RWPE1 (cell line): ENCODE measurements around the gene SNCB.
A peak's percentile ranks its signal among the peaks of the same experiment; 100 is the strongest.

ENCODE experiments used
- CTCF ChIA-PET: fragments of 350-600 bp; sonication (Branson Sonifier 250); formaldehyde crosslinking; extraction: SDS; loops from one replicate; lab custom pipeline; 2021; lab: Yijun Ruan, JAX
- POLR2A ChIA-PET: fragments of 400-600 bp; formaldehyde crosslinking; extraction: SDS; loops from one replicate; lab custom pipeline; 2020; ENCODE audit warnings: antibody characterized with exemption; ENCODE audit not compliant: low non-redundant PET; lab: Yijun Ruan, JAX
- DNase-seq: peaks from one replicate; pipeline ENCODE4 v3.0.0; 2012; ENCODE audit warnings: low spot score
- H3K27ac ChIP-seq: fragments of 450-650 bp; 2 replicates; pipeline ENCODE4 v1.5.1; 2017
- TF ChIP-seq, protein P1 (sequence below): fragments of 450-650 bp; conservative IDR thresholded peaks from 2 replicates; pipeline ENCODE4 v1.5.1; 2017; ENCODE audit warnings: low read depth, mild to moderate bottlenecking

SNCB gene

DNA sequence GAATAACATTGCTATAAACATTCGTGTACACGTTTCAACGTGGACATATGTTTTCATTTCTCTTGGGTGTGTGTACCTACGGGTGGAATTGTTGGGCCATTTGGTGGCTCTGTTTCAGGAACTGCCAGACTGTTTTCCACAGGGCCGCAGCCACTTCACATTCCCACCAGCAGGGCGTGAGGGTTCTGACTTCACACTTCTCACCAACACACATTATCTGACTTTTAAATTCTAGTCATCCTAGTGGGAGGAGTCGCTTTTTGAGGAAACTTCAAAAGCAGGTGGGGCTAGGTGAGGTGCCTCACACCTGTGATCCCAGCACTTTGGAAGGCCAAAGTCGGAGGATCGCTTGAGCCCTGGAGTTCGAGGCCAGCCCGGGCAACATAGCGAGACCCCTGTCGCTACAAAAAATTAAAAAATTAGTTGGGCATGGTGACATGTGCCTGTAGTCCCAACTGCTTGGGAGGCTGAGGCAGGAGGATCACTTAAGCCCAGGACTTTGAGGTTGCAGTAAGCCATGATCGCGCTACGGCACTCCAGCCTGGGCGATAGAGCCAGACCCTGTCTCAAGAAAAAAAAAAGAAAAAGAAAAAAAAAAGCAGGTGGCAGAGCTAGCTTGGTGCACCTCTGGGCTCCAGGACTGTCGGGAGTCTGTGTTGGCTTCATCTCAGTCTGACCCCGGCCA, 45.5 kb upstream of the SNCB start:
- ChIA-PET CTCF (interaction anchor here (0.6 to 0.7 kb wide), 3 partner anchors 9 to 872 kb away, joined by 3 to 4 read pairs (median 3); no protein-coding TSS in a partner anchor), POLR2A (no interaction called here)

DNA sequence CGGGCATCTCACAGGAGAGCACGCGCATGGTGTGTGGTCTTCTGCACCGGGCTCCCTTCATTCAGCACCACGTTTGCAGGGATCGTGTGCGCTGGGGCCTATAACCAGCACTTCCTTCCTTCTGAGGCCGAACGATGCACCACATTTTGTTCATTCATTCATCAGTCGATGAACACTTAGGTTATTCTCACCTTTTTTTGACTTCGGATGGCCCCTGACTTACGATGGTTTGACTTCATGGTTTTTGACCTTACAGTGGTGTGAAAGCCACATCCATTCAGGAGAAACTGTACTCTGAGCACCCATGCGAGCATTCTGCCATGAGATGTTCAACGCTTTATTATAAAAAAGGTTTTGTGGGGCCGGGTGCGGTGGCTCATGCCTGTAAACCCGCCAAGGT, 44.5 kb upstream of the SNCB start:
- ChIA-PET CTCF (interaction anchor here (0.6 to 1.4 kb wide), 3 partner anchors 7 to 15 kb away, joined by 4 to 6 read pairs (median 4); no protein-coding TSS in a partner anchor), POLR2A (no interaction called here)
- TF ChIP-seq, protein P1, sequence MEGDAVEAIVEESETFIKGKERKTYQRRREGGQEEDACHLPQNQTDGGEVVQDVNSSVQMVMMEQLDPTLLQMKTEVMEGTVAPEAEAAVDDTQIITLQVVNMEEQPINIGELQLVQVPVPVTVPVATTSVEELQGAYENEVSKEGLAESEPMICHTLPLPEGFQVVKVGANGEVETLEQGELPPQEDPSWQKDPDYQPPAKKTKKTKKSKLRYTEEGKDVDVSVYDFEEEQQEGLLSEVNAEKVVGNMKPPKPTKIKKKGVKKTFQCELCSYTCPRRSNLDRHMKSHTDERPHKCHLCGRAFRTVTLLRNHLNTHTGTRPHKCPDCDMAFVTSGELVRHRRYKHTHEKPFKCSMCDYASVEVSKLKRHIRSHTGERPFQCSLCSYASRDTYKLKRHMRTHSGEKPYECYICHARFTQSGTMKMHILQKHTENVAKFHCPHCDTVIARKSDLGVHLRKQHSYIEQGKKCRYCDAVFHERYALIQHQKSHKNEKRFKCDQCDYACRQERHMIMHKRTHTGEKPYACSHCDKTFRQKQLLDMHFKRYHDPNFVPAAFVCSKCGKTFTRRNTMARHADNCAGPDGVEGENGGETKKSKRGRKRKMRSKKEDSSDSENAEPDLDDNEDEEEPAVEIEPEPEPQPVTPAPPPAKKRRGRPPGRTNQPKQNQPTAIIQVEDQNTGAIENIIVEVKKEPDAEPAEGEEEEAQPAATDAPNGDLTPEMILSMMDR, result no peak
- no peak overlapping the region for H3K27ac ChIP-seq
- DNase-seq, result no peak

More for the DNA sequence above, 45.5 kb upstream of the SNCB start:
- no peak overlapping the region for H3K27ac ChIP-seq
- TF ChIP-seq, protein P1, result no peak
- DNase-seq, result peak; percentile 62

DNA sequence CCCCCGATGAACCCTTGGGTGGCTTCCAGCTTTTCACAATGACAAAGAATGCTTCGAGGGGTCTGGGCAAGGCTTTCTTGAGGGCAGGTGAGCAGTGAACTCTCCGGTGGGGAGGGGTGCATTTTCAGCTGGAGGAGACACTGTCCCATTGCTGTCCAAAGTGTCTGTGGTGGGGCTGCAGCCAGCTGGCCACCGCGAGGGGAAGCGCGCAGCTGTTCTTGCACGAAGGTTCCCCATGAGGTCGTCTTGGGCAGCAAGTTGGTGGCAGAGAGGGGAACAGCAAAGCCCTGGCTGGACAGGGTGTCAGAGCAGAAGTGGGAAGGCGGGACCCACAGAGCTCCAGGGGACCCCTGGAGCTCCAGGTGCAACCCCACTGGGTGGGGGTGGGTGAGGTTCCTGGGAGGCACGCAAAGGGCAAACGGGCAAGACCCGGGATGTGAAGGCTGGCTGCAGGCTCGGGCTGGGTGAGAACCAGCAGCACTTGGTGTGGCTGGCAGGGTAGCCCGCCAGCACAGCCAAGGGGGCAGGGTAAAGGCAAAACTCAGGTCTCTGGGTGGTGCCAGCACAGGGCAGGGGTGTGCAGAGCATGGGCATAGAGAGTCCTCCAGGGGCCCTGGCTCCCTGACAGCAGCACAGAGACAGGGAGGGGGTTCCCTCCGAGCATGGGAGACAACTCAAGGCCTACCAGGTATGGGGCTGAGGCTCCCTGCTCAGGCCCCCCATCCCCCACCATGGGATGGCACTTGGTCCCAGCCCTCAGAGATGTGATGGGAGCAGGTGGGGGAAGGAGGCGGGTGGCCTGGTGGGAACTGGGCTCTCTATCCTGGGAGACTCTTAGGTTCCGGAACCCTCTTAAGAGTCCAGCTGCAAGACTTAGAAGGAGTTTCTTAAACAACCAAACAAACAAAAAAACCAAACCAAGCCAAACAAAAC, 43.6 kb upstream of the SNCB start:
- POLR2A ChIA-PET, result interaction anchor here (0.6 to 0.7 kb wide), 2 partner anchors 12 to 159 kb away, joined by 3 read pairs; no protein-coding TSS in a partner anchor
- TF ChIP-seq, protein P1, result no peak
- CTCF ChIA-PET, result interaction anchor here (0.6 to 1.7 kb wide), 3 partner anchors 13 to 104 kb away, joined by 6 read pairs; no protein-coding TSS in a partner anchor
- H3K27ac ChIP-seq, result no peak overlapping the region
- no peak for DNase-seq

DNA sequence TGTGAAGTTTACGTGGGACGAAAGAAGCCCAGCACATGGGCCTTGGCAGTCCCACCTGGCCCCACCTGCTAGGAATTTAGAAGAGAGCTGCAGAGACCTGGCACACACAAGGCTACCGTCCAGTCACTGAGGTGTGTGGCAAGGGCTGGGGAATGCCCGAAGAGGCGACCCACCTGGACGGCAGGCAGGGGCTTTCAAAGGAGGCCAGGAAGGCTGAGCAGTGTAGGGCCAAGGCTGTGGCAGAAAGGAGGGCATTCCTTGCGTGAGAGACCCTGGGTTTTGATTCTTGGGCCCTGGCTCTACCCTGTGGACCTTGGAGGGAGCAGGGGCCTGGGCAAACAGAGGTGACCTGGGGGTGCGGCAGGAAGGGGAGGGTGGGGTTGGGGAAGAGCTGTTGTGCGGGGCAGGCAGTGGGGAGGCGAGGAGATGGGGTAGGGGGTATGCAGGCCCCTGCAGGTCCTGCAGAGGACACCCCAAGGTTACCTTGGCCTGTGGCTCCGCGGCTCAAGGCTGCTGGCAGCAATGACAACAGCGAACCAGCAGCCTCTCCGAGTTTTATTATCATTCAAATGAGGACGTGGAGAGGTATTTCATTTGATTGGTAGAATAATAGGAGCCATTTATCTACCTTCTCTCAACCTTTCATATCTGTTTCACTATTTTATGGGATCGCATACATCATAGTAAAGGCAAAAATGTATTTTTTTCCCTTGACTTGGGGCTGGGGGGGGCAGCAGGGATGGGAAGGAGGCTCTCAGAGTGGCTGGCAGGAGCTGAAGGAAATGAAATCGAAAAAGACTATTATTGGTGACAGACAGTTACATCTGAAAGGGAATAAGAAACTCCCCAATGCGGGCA, 41.8 kb upstream of the SNCB start:
- no peak overlapping the region for H3K27ac ChIP-seq
- CTCF ChIA-PET, result interaction anchor here (1.7 kb wide), 1 partner anchor 14 kb away, joined by 6 read pairs; no protein-coding TSS in a partner anchor
- no peak for DNase-seq
- TF ChIP-seq, protein P1, result no peak
- POLR2A ChIA-PET, result no interaction called here

DNA sequence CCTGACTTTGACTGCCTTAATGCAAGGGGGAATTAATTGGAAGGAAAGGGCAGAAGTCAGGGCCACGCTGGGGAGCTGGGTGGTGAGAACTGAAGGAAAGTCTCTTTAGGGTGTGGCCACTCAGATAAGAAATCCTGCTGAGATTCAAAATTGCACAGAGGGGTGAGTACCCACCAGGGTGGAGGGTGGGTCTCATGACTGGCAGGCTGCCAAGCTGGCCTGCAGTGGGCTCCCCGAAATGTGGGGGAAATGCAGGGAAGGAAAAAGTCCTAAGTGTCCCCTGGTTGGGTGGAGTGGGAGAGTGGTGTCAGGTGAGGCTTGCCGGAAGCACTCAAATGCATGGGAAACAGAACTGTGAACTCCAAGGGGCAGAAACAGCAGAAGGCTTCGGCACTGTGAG, 41.1 kb upstream of the SNCB start:
- TF ChIP-seq, protein P1, result no peak
- DNase-seq, result no peak
- ChIA-PET POLR2A (no interaction called here), CTCF (no interaction called here)
- no peak overlapping the region for H3K27ac ChIP-seq
